ENCODE data around the gene CDT1.
"Not testable (repeated sequence)": the region's sequence is repeated elsewhere in the genome, so short reads cannot be mapped to it uniquely, and the experiment has no call there.

Gene CDT1

DNA sequence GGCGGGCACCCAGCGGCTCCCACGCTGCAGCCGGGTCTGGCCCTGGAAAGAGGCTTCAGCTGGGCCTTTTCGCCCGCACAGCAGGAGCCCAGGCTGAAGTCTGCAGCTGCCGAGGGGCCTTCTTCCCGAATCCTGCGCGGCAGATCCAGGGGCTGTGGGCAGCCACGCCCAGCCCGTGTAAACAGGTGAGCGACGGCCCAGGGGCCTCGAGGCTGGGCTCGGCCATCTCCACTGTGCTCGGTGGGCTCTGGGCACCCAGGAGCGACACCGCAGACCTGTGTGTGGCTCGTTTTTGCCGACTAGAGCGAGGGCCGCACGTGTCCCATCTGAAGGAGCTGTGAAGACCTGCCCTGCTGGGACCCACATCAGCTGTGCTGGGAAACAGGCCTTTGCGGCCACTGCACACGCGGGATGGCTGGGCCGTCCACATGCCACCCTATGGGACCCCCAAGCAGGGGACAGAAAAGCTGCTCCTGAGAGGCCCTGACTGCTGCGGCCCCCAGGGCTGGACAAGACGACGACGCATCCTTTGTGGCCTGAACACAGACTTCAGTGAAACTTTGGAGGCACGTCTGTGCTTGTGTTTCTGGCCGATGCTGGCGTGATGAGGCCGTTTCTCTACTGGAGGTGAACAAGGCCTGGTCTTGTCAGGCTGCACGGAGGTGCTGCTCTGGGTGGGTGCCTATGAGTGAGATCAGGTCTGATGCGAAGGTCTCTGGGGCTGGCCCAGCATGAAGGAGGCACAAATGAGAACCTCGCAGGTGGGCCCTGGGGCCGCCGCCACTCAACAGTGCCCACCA, 13.3 kb downstream of the CDT1 start:
- no peak for DNase-seq (ENCODE audit: low read depth in 2 of 2)

DNA sequence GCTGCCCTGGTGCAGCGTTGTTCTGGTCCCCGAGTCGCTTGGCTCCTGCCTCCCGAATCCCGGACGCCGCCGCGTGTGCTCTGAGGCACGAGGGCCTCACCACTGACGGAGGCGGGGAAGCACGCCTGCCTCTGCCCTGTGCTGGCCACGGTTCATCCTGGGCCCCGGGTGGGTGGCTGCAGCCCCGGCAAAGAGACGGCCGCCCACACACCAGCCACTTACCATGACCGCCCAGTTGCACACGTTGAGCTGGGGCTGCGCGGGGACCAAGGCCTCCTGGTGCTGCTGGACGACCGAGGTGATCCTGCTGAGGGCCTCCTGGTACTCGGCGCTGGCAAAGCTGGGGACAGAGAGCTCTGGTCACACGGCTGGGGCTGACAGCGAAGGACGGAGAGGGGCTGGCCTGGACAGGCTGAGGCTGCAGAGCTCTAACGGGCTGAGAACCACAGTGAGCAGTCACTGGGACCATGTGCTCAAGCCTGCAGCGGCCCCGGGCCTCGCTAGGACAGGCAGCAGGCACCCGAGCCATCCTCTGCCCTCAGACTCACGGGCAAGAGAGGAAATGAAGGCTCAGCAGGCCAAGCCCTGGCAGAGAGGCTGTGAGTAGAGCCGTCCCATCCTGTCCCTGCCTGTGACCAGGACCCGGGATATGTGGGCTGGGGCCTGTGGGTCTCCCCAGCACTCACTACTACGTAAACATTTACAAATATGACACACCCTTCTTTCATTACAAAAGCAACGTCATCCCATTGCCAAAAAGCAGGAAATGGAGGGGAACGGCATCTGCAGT, 14.4 kb downstream of the CDT1 start:
- DNase-seq (ENCODE audit: low read depth in 2 of 2) = no peak

- no peak for DNase-seq (ENCODE audit: low read depth in 2 of 2)
Observed at GRCh38 chr16:88818575-88818874, 14.9 kb downstream of the CDT1 start.

DNA sequence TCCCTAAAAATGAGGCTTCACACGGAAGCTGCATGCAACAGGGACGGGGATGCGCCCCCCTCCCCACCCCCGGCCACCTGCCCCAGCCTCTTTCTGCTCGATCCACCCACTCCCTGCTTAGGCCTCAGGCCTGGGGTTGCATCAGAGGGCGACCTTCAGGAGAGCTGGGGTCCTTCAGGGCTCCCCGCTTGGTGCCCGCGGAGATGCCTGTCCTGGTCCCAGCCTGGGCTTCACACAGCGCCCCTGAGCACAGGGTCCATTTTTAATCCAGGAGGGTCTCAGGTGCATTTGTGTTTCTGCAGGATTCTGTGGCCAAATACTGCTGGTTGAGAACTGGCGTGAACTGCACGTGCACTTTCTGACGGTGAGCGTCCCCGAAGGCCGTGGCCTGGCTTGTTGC, 15.5 kb downstream of the CDT1 start:
- no peak for DNase-seq (ENCODE audit: low read depth in 2 of 2)

DNA sequence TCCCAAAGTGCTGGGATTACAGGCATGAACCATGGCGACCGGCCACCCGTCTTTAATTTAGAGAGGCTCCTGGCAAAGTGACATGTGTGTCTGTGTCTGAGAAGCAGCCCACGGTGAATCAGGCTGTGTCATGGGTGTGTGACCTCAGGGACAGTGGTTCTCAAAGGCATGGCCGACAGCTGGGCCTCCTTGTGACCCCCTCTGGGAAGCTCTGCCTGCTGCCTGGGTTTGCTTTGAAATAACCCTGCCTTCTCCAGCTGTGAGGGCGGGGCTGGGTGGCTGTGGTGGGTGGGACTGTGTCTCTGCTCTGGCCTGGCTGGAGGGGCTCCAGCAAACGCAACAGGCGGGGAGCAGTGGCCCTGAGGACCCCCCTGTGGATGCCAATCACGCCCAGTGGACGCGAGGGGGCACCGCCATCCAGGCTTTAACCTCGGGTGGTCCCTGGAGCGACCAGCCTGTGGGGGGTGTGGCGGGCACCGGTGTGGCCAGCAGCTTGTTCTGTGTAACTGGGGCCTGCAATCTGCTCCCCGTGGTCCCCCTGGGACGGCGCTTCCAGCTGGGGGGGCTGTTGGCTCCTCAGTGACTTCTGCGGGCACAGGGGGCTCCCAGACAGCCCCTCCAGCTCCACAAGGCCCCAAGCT, 16.9 kb downstream of the CDT1 start:
- no peak for DNase-seq (ENCODE audit: low read depth in 2 of 2)

GRCh38 chr16:88821168-88821850, 17.7 kb downstream of the CDT1 start:
- no peak for DNase-seq (ENCODE audit: low read depth in 2 of 2)

GRCh38 chr16:88822281-88823040, 18.9 kb downstream of the CDT1 start:
- no peak for DNase-seq (ENCODE audit: low read depth in 2 of 2)

DNA sequence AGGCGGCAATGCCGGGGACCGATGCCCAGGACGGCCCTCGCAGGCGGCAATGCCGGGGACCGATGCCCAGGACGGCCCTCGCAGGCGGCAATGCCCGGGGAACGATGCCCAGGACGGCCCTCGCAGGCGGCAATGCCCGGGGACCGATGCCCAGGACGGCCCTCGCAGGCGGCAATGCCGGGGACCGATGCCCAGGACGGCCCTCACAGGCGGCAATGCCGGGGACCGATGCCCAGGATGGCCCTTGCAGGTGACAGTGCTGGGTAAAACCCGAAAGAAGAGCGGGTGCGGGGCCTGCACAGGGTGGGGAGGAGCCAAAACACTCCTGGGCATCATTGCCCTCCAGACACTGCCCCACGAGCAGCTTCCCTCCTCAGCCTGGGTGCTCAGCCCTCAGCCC, 20.1 kb downstream of the CDT1 start:
- DNase-seq (ENCODE audit: low read depth in 2 of 2) = not testable (repeated sequence)

- no peak for DNase-seq (ENCODE audit: low read depth in 2 of 2)
Observed at GRCh38 chr16:88824256-88825077, 20.9 kb downstream of the CDT1 start.

DNA sequence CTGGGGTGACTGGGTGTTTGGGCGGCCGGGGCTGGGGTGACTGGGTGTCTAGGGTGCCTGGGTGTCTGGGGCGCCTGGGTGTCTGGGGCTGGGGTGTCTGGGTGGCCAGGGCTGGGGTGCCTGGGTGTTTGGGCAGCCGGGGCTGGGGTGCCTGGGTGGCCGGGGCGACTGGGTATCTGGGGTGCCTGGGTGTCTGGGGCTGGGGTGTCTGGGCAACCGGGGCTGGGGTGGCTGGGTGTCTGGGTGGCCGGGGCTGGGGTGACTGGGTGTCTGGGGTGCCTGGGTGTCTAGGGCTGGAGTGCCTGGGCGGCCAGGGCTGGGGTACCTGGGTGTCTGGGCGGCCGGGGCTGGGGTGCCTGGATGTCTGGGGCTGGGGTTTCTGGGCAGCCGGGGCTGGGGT, 21.6 kb downstream of the CDT1 start:
- no peak for DNase-seq (ENCODE audit: low read depth in 2 of 2)

DNA sequence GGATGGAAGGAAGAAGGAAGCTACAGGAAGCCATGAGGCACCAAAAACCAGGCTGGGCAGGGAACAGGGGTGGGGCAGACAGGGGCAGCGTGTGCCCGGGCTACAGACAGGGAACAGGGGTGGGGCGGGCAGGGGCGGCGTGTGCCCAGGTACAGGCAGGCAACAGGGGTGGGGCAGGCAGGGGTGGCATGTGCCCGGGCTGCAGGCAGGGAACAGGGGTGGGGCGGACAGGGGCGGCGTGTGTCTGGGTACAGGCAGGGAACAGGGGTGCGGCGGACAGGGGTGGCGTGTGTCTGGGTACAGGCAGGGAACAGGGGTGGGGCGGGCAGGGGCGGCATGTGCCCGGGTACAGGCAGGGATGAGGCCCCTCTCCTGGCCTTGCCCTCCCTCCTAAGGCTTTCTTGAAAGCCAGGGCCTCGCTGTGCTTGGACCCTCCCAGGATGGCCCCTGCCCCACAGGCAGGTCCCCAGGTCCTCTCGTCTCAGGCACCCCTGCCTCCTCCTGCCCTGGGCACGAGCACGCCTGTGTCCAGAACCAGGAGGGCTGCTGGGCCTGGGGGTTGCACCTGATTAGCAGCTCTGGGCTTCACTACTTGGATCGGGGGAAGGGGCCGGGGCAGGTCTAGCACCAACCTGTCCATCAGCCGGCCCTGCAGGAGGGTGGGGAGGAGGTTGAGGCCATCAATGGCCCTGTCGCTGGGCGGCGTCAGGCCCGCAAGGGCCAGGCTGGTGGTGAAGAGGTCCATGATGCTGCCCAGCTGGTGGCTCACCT, 22.7 kb downstream of the CDT1 start:
- no peak for DNase-seq (ENCODE audit: low read depth in 2 of 2)

DNA sequence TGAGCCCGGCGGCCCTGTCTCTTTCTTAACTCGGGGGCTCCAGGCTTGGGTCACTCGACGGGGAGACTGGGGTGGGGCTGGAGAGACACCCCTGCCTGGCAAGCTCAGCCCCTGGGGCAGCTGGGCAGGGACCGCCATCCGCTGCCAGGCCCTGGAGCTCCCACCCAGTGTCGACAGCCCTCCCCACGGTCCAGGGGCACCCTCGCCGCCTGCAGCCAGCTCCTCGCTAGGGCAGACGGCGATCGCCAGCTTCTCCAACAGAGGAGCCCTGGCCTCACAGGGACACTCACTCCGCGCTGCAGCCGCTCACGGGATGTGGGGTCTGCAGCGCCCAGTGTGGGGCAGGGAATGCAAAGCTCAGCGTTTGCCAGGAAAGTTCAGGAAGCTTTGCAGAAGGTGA, 24.1 kb downstream of the CDT1 start:
- DNase-seq (ENCODE audit: low read depth in 2 of 2) = no peak

DNA sequence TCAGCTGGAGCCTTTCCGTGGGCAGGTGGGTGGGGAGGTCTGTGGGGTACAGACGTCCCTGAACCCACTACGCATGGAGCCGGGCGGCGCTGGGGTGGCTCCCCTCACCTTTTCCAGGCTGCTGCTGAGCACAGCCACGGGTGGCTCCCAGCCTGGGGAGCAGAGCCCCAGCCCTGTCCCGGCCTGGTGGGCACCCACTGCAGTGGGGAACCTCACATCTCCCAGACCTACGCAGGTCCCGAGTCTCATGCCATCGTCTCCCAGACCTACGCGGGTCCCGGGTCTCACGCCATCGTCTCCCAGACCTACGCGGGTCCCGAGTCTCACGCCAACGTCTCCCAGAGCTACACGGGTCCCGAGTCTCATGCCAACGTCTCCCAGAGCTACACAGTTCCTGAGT, 25.1 kb downstream of the CDT1 start:
- DNase-seq (ENCODE audit: low read depth in 2 of 2) = no peak

- DNase-seq (ENCODE audit: low read depth in 2 of 2) = no peak
Observed at GRCh38 chr16:88830258-88830657, 26.7 kb downstream of the CDT1 start.

DNA sequence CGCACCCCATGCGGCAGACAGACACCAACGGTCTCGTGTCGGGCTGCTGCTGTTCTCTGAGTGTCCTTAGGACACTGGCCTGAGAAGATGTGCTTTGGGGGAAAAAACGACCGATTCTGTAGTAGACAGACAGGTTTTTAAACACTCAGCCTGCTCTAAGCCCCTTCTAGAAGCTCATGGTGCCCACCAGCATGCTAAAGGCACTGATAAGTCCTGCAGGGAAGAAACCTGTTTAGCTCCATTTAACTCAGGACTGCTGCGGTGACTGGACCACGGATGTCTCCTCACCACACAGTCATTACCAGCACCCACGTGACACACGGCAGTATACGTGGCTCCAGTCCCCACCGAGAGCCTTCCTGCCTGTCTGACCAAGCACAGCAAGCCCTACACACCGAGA, 27.2 kb downstream of the CDT1 start:
- no peak for DNase-seq (ENCODE audit: low read depth in 2 of 2)

DNA sequence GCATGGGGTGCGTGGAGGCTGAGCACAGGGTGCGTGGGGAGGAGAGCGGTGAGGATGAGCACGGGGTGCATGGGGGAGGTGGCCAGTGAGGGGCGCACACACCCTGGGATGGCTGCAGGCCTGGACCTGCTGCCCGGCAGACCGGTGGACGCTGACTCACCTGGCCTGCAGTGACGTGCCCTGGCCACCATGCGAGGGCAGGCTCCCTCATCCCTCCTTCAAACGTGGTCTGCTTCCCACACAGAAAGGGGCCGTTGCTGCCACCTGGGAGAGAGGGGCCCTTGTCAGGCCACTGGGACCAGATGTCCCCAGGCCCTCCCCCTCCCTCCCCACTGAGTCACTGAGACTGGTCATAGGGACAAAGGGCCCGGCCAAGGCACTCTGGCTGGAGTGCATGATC, 28.2 kb downstream of the CDT1 start:
- no peak for DNase-seq (ENCODE audit: low read depth in 2 of 2)

- no peak for DNase-seq (ENCODE audit: low read depth in 2 of 2)
Observed at GRCh38 chr16:88833086-88833485, 29.5 kb downstream of the CDT1 start.

GRCh38 chr16:88834670-88835069, 31.1 kb downstream of the CDT1 start:
- DNase-seq (ENCODE audit: low read depth in 2 of 2) = no peak

DNA sequence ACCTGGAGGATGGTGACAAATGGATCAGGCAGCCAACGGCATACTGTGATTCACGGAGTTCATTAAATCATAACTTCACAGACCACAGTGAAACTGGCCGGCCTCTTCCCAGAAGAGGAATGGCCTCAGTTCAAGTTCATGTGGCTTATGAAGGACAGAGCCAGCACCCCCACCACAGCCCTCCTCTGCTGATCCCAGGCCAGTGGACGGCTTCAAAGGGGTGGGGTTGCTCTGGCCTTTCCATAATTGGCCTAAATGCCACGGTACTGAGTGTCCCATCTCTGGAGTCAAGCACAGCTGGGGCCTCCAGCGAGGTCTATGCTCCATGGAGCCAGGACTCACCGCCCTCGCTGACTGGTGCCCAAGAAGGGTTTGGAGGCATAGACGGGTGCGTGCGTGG, 31.8 kb downstream of the CDT1 start:
- no peak for DNase-seq (ENCODE audit: low read depth in 2 of 2)

- DNase-seq (ENCODE audit: low read depth in 2 of 2) = no peak
Observed at GRCh38 chr16:88835818-88836217, 32.2 kb downstream of the CDT1 start.

Measured in stimulated activated CD8-positive, alpha-beta memory T cell treated with anti-CD3 and anti-CD28 coated beads, Interleukin-15, amount 100 ng/mL, for 4 hours (primary cell).